H1 (cell line): ENCODE measurements around the gene P2RX6. TPM values are rescaled to one million over a fixed set of nuclear protein-coding genes. Genes with fewer than 3 reads are reported as not detected.

Source experiments
- CHD7 ChIP-seq: fragments of 300-600 bp; sonication (generic); IDR thresholded peaks from 2 replicates; pipeline ENCODE4 v1.7.1; 2012; ENCODE audit warnings: low read length, moderate library complexity, mild to moderate bottlenecking, inconsistent platforms; ENCODE audit not compliant: insufficient replicate concordance
- polyA plus RNA-seq, 7 experiments: library from polyadenylated mRNA; depleted of rRNA in 3 of 7; stranded (reverse) in 5 of 7; unstranded in 2 of 7; fragments of >200 nt in 5 of 7; fragments of 200-250 nt in 2 of 7; gene quantifications; 1 replicate in 5 of 7; 2 replicates in 1 of 7; 4 replicates in 1 of 7; pipeline versions ENCODE4 v1.2.1 to v1.2.3, GENCODE V29; 2011 to 2013; ENCODE audit warnings: missing spikeins in 2 of 7, mixed read lengths in 2 of 7
- total RNA-seq: library from RNA; stranded (reverse); fragmentation: NEBNext Ultra II Directional; extraction: Animal tissue kit (Norgen Biotek cat#: 25700); gene quantifications from 2 replicates; pipeline ENCODE4 v1.2.1, GENCODE V29; 2021

Gene P2RX6
- total and polyA plus RNA-seq, 2 of the 8 experiments (the other 6 are each of a cell fraction or from before 2014, with no cell fraction given), result 0.09 TPM; not detected in 1

DNA sequence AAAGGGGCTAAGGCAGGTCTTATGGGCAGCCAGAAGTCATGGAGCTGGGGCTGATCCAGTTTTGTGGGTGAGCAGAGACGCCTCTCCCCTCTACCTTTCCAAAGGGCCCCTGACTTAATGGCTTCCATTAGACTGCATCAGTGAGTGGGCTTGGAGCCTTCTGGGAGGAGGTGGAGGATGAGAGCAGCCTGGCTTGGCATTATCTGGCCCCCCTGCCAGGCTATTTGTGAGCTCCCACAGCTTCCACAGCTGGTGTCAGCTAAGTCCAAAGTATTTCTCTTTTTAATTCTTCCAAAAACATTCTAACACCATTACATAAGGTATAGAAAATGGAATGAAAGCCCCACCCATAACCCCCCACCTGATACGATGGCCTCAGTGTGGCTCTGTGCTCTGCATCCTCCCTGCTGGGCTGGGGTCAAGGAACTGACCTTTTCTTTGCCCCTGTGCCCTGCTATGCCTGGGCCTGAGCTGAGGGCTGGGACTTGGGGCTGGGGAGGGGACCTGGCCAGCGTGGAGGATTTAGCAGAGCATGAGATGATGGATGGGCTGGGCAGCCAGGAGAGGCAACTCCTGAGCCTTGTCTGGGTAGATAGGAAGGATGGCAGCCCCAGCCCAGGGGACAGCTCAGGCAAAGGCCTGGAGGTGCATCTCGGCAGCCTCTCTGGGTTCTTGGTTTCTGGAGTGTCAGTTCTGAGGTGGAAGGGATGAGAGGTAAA lies 43.9 kb upstream of the P2RX6 start (continued):
- TF ChIP-seq CHD7, result no peak
